PFSK-1 (cell line): ENCODE data around the gene TTC34.

Experiments used
- FOXP2 ChIP-seq: optimal IDR thresholded peaks from 2 replicates; pipeline ENCODE3; 2011; ENCODE audit warnings: borderline replicate concordance, control low read depth, inconsistent platforms; ENCODE audit not compliant: insufficient read depth; ENCODE audit errors: extremely low read length, extremely low read depth
- POLR2AphosphoS5 ChIP-seq: IDR thresholded peaks from 2 replicates; pipeline ENCODE4 v1.6.1; 2012; ENCODE audit warnings: low read depth, mild to moderate bottlenecking, control low read depth, low read length, moderate library complexity
- SIN3A ChIP-seq: IDR thresholded peaks from 2 replicates; pipeline ENCODE4 v1.6.1; 2012; ENCODE audit warnings: mild to moderate bottlenecking, low read length, moderate library complexity, borderline replicate concordance; ENCODE audit not compliant: insufficient read depth
- TAF1 ChIP-seq: IDR thresholded peaks from 2 replicates; pipeline ENCODE4 v1.6.1; 2012; ENCODE audit warnings: low read length, control low read depth, borderline replicate concordance; ENCODE audit not compliant: insufficient read depth
- TF ChIP-seq, protein P1 (sequence below), 2 experiments: IDR thresholded peaks; 2 replicates each; pipeline versions ENCODE4 v1.6.1 to v1.8.0; 2011 to 2012; ENCODE audit warnings: low read depth in 2 of 2, low read length in 2 of 2, control low read depth in 1 of 2, inconsistent platforms in 1 of 2, mild to moderate bottlenecking in 1 of 2, moderate library complexity in 1 of 2; ENCODE audit not compliant: insufficient read depth in 1 of 2

Gene TTC34

DNA sequence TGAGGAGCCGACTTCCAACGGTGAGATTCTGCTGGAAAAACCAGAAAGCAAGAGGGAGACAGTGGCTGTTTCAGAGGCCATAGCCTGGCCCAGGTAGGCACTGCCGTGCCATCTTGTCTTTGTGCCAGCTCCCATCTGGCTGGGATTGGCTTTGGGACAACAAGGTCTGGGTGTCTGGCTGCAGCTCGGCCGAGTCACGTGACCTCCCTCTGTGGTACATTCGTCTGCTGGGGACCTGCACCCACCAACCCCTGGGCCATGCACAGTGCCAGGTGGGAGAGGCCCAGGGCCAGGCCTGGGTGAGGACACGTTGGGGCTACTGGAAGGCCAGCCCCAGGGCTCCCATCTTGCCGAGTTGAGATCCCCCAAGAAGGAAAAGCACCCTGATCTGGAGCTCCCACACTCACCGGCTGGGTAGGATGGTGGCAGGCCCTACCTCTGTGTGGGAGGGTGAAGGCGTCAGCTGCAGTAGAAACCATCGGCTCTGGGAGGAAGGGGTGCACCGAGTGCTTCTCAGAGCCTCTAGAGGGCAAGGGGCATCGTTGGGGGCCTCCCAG lies 25.3 kb upstream of the TTC34 start:
- TF ChIP-seq TAF1 = no peak
- no peak for TF ChIP-seq FOXP2
- TF ChIP-seq, protein P1, sequence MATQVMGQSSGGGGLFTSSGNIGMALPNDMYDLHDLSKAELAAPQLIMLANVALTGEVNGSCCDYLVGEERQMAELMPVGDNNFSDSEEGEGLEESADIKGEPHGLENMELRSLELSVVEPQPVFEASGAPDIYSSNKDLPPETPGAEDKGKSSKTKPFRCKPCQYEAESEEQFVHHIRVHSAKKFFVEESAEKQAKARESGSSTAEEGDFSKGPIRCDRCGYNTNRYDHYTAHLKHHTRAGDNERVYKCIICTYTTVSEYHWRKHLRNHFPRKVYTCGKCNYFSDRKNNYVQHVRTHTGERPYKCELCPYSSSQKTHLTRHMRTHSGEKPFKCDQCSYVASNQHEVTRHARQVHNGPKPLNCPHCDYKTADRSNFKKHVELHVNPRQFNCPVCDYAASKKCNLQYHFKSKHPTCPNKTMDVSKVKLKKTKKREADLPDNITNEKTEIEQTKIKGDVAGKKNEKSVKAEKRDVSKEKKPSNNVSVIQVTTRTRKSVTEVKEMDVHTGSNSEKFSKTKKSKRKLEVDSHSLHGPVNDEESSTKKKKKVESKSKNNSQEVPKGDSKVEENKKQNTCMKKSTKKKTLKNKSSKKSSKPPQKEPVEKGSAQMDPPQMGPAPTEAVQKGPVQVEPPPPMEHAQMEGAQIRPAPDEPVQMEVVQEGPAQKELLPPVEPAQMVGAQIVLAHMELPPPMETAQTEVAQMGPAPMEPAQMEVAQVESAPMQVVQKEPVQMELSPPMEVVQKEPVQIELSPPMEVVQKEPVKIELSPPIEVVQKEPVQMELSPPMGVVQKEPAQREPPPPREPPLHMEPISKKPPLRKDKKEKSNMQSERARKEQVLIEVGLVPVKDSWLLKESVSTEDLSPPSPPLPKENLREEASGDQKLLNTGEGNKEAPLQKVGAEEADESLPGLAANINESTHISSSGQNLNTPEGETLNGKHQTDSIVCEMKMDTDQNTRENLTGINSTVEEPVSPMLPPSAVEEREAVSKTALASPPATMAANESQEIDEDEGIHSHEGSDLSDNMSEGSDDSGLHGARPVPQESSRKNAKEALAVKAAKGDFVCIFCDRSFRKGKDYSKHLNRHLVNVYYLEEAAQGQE (IDR thresholded peaks at IDR 0.05; ENCODE audit: insufficient read depth in 1 of 2, low read depth in 2 of 2, low read length in 2 of 2) = no peak
- no peak for TF ChIP-seq SIN3A
- TF ChIP-seq POLR2AphosphoS5 = no peak

DNA sequence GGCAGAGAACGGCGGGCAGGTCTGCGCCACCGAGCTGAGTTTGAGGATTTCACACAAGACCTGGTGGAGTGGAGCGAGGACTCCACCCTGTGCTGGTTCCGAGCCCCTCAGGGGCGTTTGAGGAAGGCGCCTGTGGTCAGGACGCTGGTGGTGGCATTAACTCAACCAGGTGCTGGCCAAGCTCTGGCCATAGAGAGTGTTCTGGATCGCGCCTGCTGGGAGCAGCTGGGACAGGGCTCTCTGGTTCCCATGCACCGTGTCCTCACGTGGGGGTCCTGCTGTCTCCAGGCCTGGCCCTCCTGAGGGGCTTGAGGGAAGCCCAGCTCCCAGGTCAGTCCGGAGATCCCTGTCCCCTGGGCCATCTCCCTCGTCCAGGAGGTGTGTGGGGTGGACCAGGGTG lies 24.8 kb upstream of the TTC34 start:
- TF ChIP-seq SIN3A (no peak), POLR2AphosphoS5 (no peak), FOXP2 (no peak)
- TF ChIP-seq, protein P1 (IDR thresholded peaks at IDR 0.05; ENCODE audit: insufficient read depth in 1 of 2, low read depth in 2 of 2, low read length in 2 of 2) = no peak

DNA sequence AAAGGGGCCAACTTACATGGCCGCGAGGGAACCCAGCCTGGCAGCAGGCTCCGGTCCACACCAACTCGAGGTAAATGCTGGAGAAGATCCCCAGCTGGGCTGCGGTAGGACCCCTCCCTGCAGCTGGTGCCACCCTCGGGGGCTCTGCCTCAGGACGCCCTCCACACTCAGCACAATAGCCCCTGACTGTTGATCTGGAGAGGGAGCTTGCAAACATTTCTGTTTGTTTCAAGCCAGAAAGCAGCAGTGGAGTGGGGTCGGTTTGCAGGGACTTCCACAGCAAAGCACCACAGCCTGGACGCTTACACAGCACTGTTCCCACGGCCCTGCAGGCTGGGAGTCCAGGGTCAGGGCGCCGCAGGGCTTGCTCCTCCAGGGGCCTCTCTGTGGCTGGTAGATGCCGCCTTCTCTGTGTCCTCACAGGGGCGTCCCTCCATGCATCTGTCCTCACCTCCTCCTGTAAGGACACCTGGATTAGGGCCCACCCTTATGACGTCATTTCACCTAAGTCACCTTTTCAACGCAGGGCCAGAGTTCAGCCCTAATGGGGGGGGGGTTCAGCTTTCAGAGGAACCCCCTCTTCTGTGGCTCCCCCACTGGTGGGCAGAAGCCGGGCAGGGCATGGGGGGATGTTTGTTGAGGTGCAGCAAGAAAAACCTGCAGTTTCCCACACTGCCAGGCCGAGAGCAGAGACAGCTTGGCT lies 24.1 kb upstream of the TTC34 start:
- TF ChIP-seq TAF1 (no peak), FOXP2 (no peak), SIN3A (no peak), POLR2AphosphoS5 (no peak)
- TF ChIP-seq, protein P1 (IDR thresholded peaks at IDR 0.05; ENCODE audit: insufficient read depth in 1 of 2, low read depth in 2 of 2, low read length in 2 of 2) = no peak

DNA sequence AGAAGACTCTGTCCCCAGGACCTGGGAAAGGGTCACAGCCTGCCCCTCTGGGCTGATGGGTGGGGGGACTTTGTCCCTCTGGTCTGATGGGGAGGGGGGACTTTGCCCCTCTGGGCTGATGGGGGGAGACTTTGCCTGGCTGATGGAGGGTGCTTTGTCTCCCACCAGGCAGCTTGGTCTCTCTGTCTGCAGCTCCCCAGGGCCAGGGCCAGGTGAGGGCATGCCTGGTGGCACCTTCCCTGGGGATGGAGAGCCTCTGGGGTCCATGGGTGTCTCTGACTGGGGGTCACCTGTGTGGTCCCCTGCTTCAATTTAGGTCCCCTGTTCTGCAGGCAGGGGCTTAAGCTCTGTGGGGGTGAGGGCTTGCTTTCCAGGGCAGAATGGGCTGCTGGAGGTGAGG lies 23.5 kb upstream of the TTC34 start:
- TF ChIP-seq POLR2AphosphoS5 = no peak
- no peak for TF ChIP-seq FOXP2
- no peak for TF ChIP-seq SIN3A
- TF ChIP-seq, protein P1 (IDR thresholded peaks at IDR 0.05; ENCODE audit: insufficient read depth in 1 of 2, low read depth in 2 of 2, low read length in 2 of 2) = no peak
- TF ChIP-seq TAF1 = no peak
